Measurements from ENCODE around the gene TRIM56. TPM values are rescaled to one million over a fixed set of nuclear protein-coding genes. Genes with fewer than 3 reads are reported as not detected.

TRIM56 gene
- total and polyA plus RNA-seq, 2 of the 4 experiments (the other 2 are of a cell fraction) = 3.9 to 5.9 TPM

DNA sequence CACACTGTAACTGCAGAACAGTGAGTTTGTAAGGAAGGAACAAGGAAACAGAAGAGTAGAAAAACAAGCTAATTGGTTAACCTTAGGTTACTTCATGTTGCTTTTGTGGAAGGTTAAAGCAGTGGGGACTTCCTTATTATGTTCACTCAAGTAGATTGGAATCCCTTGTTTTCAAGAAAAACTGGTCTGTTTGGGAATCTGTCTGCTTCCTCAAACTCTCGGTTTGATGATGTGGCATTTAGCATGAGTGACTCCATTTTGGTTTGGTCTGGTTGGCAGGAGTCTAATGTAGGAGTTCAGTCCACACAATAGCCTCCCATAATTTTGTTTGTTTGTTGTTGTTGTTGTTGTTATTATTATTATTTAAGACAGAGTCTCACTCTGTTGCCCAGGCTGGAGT is 3.8 kb upstream of the TRIM56 start (continued):
- TF ChIP-seq, protein P1, sequence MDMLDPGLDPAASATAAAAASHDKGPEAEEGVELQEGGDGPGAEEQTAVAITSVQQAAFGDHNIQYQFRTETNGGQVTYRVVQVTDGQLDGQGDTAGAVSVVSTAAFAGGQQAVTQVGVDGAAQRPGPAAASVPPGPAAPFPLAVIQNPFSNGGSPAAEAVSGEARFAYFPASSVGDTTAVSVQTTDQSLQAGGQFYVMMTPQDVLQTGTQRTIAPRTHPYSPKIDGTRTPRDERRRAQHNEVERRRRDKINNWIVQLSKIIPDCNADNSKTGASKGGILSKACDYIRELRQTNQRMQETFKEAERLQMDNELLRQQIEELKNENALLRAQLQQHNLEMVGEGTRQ (IDR thresholded peaks at IDR 0.05; ENCODE audit: low read depth, low read length) = no peak
- TF ChIP-seq RAD21 (IDR thresholded peaks at IDR 0.05; ENCODE audit: low read length) (no peak), NFE2L2 (IDR thresholded peaks at IDR 0.05; ENCODE audit: low read depth, low read length) (no peak)

DNA sequence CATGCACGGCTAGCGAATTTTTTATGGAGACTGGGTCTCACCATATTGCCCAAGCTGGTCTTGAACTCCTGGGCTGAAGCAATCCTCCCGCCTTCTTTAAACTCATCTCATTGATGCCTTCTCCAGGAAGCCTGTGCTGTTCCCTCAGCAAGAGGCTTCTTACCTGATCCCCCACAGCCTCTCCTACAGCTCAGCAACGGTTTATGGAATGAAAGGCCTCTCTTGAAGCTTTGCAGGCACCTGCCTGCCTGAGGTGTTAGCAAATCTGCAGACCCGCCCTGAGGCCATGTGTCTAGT is 468 bp upstream of the TRIM56 start:
- peak overlapping the region; percentile 64 for H3K9ac ChIP-seq (ENCODE audit: low read depth, low read length)
- dilution Hi-C loops (cut with HindIII; ENCODE audit: low sequenced_read_pairs, unreplicated experiment) (no loop called here), in situ Hi-C loops (cut with MboI; ENCODE audit: low sequenced_read_pairs) (no loop called here), intact Hi-C loops (cut with micrococcal nuclease) (no loop called here)
- peak overlapping the region; percentile 92 for H3K27ac ChIP-seq (ENCODE audit: insufficient read depth, low read length)
- DNase-seq (no peak), ATAC-seq (ENCODE audit: low read depth) (no peak)
- H4K5ac ChIP-seq (ENCODE audit: low read depth, low read length) = peak overlapping the region; percentile 75
- no TSS peak for BruUV-seq (replicated peaks)
- peak overlapping the region; percentile 89 for H4K91ac ChIP-seq (ENCODE audit: insufficient read depth, low read depth, low read length)
- POLR2A ChIA-PET (ENCODE audit: unreplicated experiment) = interaction anchor here (0.5 to 2.0 kb wide), 4 partner anchors 37 to 171 kb away, joined by 3 to 4 read pairs (median 4); no protein-coding TSS in a partner anchor
- H2AFZ ChIP-seq (replicated peaks; ENCODE audit: low read length, poor library complexity) = peak overlapping the region; percentile 97
- no peaks in the 10 kb centered on the region for H3K27me3 ChIP-seq (ENCODE audit: control insufficient read depth, insufficient read depth, low read length)
- peak overlapping the region; percentile 85 for H2AK5ac ChIP-seq (ENCODE audit: low read depth, low read length)
- H3K4me2 ChIP-seq (ENCODE audit: low read depth, low read length) = peak overlapping the region; percentile 83
- H3K79me1 ChIP-seq (ENCODE audit: low read depth in 1 of 2, low read length in 2 of 2) = peaks cover 15 to 40% of the 10 kb centered on the region in 2 experiments; a peak in 3 of 4 replicates
- peaks cover 30% of the 10 kb centered on the region for H3K36me3 ChIP-seq (ENCODE audit: control insufficient read depth, insufficient read depth, low read length)
- H3K4me1 ChIP-seq (ENCODE audit: control insufficient read depth, insufficient read depth, low read length) = peaks cover 5% of the 10 kb centered on the region; the same call in 1 of the 2 replicates
- H3K9me3 ChIP-seq (ENCODE audit: control insufficient read depth, insufficient read depth, low read length) = no peaks in the 10 kb centered on the region
- peak overlapping the region; percentile 80 for H3K4me3 ChIP-seq (ENCODE audit: insufficient read depth, low read depth, low read length)
- H2BK120ac ChIP-seq (ENCODE audit: low read depth, low read length) = peak overlapping the region; percentile 95
- H3K18ac ChIP-seq (ENCODE audit: low read depth, low read length) = peak overlapping the region; percentile 26
- peak overlapping the region; percentile 91 for H2BK5ac ChIP-seq (ENCODE audit: low read depth, low read length, poor library complexity, severe bottlenecking)
- H2BK20ac ChIP-seq (ENCODE audit: low read depth, low read length) = peak overlapping the region; percentile 76
- H3K4ac ChIP-seq (ENCODE audit: low read depth, low read length) = peak overlapping the region; percentile 97
- peak overlapping the region; percentile 59; the same call in 1 of the 2 replicates for H3K56ac ChIP-seq (ENCODE audit: extremely low read depth, insufficient read depth, low read length)
- peaks cover 7% of the 10 kb centered on the region for H3K9me1 ChIP-seq (ENCODE audit: insufficient read depth, low read length)
- H2AK9ac ChIP-seq (replicated peaks; ENCODE audit: low read depth, low read length, poor library complexity) = peak overlapping the region; percentile 92
- H4K20me1 ChIP-seq (ENCODE audit: insufficient read depth, low read length) = no peaks in the 10 kb centered on the region
- H4K8ac ChIP-seq (ENCODE audit: low read depth in 2 of 2, low read length in 2 of 2) = peak overlapping the region; percentile 92 to 95
- CTCF ChIA-PET = interaction anchor here (1.0 kb wide), 1 partner anchor 198 kb away, joined by 3 read pairs; no protein-coding TSS in a partner anchor
- H3K14ac ChIP-seq (replicated peaks; ENCODE audit: low read depth, low read length) = peak overlapping the region; percentile 92
- peak overlapping the region; percentile 88; the same call in 1 of the 2 replicates for H3K23ac ChIP-seq (ENCODE audit: low read depth, low read length)
- 52% methylated on average over 3 of the region's 5 CpGs; no CpG with 5 or more reads in 1 of the 2 experiments for WGBS, 2 experiments (ENCODE audit: extremely low coverage in 2 of 2, insufficient read length in 1 of 2)
- H2BK15ac ChIP-seq (ENCODE audit: low read depth, low read length) = peak overlapping the region; percentile 90; the same call in 2 of the 3 replicates
- TF ChIP-seq CEBPB (IDR thresholded peaks at IDR 0.05; ENCODE audit: low read depth, low read length) = no peak
- no peak for TF ChIP-seq RCOR1 (IDR thresholded peaks at IDR 0.05; ENCODE audit: insufficient replicate concordance, low read length)
- no peak for TF ChIP-seq RFX5 (IDR thresholded peaks at IDR 0.05; ENCODE audit: low read depth, low read length)
- TF ChIP-seq POLR2A (IDR thresholded peaks at IDR 0.05; ENCODE audit: low read depth, low read length) = no peak
- TF ChIP-seq RAD21 (IDR thresholded peaks at IDR 0.05; ENCODE audit: low read length) = no peak
- no peak for TF ChIP-seq MAFK (IDR thresholded peaks at IDR 0.05; ENCODE audit: low read depth, low read length)
- TF ChIP-seq, protein P2, sequence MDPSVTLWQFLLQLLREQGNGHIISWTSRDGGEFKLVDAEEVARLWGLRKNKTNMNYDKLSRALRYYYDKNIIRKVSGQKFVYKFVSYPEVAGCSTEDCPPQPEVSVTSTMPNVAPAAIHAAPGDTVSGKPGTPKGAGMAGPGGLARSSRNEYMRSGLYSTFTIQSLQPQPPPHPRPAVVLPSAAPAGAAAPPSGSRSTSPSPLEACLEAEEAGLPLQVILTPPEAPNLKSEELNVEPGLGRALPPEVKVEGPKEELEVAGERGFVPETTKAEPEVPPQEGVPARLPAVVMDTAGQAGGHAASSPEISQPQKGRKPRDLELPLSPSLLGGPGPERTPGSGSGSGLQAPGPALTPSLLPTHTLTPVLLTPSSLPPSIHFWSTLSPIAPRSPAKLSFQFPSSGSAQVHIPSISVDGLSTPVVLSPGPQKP (IDR thresholded peaks at IDR 0.05; ENCODE audit: borderline replicate concordance, low read depth, low read length) = no peak
- TF ChIP-seq NFE2L2 (IDR thresholded peaks at IDR 0.05; ENCODE audit: low read depth, low read length) = no peak
- TF ChIP-seq, protein P3, sequence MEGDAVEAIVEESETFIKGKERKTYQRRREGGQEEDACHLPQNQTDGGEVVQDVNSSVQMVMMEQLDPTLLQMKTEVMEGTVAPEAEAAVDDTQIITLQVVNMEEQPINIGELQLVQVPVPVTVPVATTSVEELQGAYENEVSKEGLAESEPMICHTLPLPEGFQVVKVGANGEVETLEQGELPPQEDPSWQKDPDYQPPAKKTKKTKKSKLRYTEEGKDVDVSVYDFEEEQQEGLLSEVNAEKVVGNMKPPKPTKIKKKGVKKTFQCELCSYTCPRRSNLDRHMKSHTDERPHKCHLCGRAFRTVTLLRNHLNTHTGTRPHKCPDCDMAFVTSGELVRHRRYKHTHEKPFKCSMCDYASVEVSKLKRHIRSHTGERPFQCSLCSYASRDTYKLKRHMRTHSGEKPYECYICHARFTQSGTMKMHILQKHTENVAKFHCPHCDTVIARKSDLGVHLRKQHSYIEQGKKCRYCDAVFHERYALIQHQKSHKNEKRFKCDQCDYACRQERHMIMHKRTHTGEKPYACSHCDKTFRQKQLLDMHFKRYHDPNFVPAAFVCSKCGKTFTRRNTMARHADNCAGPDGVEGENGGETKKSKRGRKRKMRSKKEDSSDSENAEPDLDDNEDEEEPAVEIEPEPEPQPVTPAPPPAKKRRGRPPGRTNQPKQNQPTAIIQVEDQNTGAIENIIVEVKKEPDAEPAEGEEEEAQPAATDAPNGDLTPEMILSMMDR (conservative IDR thresholded peaks at IDR 0.05; ENCODE audit: low read depth, low read length) = no peak
- no peak for TF ChIP-seq MXI1 (IDR thresholded peaks at IDR 0.05; ENCODE audit: borderline replicate concordance, low read depth, low read length)
- no peak for TF ChIP-seq MAZ (IDR thresholded peaks at IDR 0.05; ENCODE audit: borderline replicate concordance, low read depth, low read length)

Data from IMR-90 (cell line).